Colon (tissue), 2 donors: ENCODE measurements around the gene PAH.
"Not testable (repeated sequence)": the region's sequence is repeated elsewhere in the genome, so short reads cannot be mapped to it uniquely, and the experiment has no call there.

Source experiments
- FAIRE-seq: peaks from 2 replicates; lab custom pipeline; 2012; peaks lifted over from hg19 to GRCh38; lab: Jason Lieb, UNC
- donor health status: control.
- donor health status: control.

The PAH gene

GRCh38 chr12:102891756-102892155 is 25.3 kb downstream of the PAH start:
- no peak for FAIRE-seq

- FAIRE-seq, result no peak
These were observed 28.5 kb downstream of the PAH start for GRCh38 chr12:102888511-102888910.

- no peak for FAIRE-seq
These were observed 31.8 kb downstream of the PAH start for GRCh38 chr12:102885043-102885932.

- no peak for FAIRE-seq
These were observed 33.7 kb downstream of the PAH start for GRCh38 chr12:102883204-102883799.

GRCh38 chr12:102880783-102881182 is 36.3 kb downstream of the PAH start:
- FAIRE-seq, result no peak

GRCh38 chr12:102879144-102879763 is 37.8 kb downstream of the PAH start:
- no peak for FAIRE-seq

GRCh38 chr12:102876883-102877282 is 40.2 kb downstream of the PAH start:
- no peak for FAIRE-seq

- FAIRE-seq, result no peak
These were observed 42.2 kb downstream of the PAH start for GRCh38 chr12:102874819-102875218.

- FAIRE-seq, result no peak
These were observed 44.0 kb downstream of the PAH start for GRCh38 chr12:102873077-102873476.

- no peak for FAIRE-seq
These were observed 46.0 kb downstream of the PAH start for GRCh38 chr12:102871014-102871413.

- no peak for FAIRE-seq
These were observed 47.5 kb downstream of the PAH start for GRCh38 chr12:102869571-102869970.

- no peak for FAIRE-seq
These were observed 51.0 kb downstream of the PAH start for GRCh38 chr12:102865821-102866615.

GRCh38 chr12:102862486-102862885 is 54.6 kb downstream of the PAH start:
- FAIRE-seq, result no peak

GRCh38 chr12:102851246-102851645 is 65.8 kb downstream of the PAH start:
- no peak for FAIRE-seq

- no peak for FAIRE-seq
These were observed 67.2 kb downstream of the PAH start for GRCh38 chr12:102849722-102850447.

- no peak for FAIRE-seq
These were observed 68.2 kb downstream of the PAH start for GRCh38 chr12:102848832-102849231.

GRCh38 chr12:102847131-102847530 is 69.9 kb downstream of the PAH start:
- no peak for FAIRE-seq

GRCh38 chr12:102833687-102834441 is 83.2 kb downstream of the PAH start:
- FAIRE-seq, result no peak

GRCh38 chr12:102832826-102833225 is 84.2 kb downstream of the PAH start:
- not testable (repeated sequence) for FAIRE-seq

- FAIRE-seq, result no peak
These were observed 92.7 kb downstream of the PAH start for GRCh38 chr12:102824218-102824835.
